ENCODE results near the gene HCAR2.
"Not testable (repeated sequence)": the region's sequence is repeated elsewhere in the genome, so short reads cannot be mapped to it uniquely, and the experiment has no call there.

HCAR2 gene

DNA sequence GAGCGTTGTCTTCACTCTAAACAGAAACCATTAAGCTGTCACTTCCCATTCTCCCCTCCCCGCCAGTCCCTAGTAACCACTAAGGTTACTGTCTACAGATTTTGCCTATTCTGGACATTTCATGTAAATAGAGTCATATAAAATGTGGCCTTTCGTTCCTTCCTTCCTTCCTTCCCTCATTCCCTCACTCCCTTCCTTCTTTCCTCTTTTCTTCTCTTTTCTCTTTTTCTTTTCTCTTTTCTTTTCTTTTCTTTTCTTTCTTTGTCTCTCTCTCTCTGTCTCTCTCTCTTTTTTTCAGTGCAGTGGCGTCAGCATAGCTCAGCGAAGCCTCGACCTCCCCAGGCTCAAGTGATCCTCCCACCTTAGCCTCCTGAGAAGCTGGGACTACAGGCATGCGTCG lies 37.8 kb downstream of the HCAR2 start:
- Histone ChIP-seq H3K9ac (ENCODE audit: low read depth, low read length) (no peak overlapping the region), H3K9me3 (ENCODE audit: control insufficient read depth, insufficient read depth, low read length) (no peaks in the 10 kb centered on the region), H3K36me3 (ENCODE audit: insufficient read depth, low read length) (no peaks in the 10 kb centered on the region), H3K4me1 (ENCODE audit: insufficient read depth, low read length) (no peaks in the 10 kb centered on the region)

DNA sequence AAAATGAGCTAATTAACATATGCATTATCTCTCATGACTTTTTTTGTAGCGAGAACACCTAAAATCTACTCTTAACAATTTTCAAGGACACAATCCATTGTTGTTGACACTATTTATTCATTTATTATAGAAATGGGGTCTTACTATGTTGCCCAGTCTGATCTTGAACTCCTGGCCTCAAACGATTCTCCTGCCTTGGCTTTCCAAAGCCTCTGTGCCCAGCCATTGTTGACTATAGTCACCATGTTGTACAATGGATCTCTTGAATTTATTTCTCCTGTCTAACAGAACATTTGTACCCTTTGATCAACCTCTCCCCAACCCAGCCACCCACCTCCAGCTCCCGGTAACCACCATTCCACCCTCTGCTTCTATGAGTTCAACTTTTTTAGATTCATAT lies 41.2 kb downstream of the HCAR2 start:
- H3K9ac ChIP-seq (ENCODE audit: low read depth, low read length): no peak overlapping the region
- no peaks in the 10 kb centered on the region; the same call in 1 of the 2 replicates for H3K4me1 ChIP-seq (ENCODE audit: insufficient read depth, low read length)
- no peaks in the 10 kb centered on the region for H3K36me3 ChIP-seq (ENCODE audit: insufficient read depth, low read length)
- no peaks in the 10 kb centered on the region for H3K9me3 ChIP-seq (ENCODE audit: control insufficient read depth, insufficient read depth, low read length)

DNA sequence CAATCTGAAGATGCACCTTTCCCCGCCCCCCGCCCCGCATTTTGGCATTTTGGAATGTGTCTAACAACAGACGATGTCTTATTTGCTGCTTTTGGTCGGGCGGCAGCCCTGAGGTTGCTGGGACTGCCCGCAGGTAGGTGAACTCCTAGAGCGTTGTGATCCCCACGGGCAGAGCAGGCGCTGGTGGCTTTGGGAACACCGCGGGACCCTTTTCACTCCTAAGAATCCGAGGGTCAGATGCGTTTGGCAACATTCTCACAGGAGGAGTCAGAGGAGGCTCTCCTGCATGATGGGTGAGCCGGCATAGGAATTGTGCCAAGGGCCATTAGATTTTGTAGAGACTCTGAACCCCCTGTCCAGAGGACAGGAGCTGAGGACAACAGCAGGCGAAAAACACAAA lies 41.9 kb downstream of the HCAR2 start:
- no peaks in the 10 kb centered on the region for H3K36me3 ChIP-seq (ENCODE audit: insufficient read depth, low read length)
- H3K4me1 ChIP-seq (ENCODE audit: insufficient read depth, low read length): no peaks in the 10 kb centered on the region; the same call in 1 of the 2 replicates
- no peaks in the 10 kb centered on the region for H3K9me3 ChIP-seq (ENCODE audit: control insufficient read depth, insufficient read depth, low read length)
- no peak overlapping the region for H3K9ac ChIP-seq (ENCODE audit: low read depth, low read length)

DNA sequence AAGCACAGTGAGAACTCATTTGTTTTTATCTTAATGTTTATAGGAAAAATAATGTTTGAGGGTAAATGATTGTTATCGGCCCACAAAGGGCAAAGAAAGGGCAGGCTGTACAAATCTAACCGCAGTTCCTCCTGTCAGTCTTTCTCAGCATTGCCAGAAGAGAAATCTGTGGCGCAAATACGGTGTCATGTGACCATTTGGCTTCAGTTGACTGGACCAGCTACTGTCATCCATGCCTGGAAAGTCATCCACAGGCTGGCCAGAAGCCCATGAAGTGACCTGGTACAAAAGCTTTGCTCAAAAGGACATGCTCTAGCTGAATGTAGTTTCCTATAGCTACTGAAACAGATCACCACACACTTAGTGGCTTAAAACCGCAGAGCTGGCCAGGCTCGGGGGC lies 43.6 kb downstream of the HCAR2 start:
- H3K9me3 ChIP-seq (ENCODE audit: control insufficient read depth, insufficient read depth, low read length): no peaks in the 10 kb centered on the region
- no peaks in the 10 kb centered on the region for H3K36me3 ChIP-seq (ENCODE audit: insufficient read depth, low read length)
- no peaks in the 10 kb centered on the region; the same call in 1 of the 2 replicates for H3K4me1 ChIP-seq (ENCODE audit: insufficient read depth, low read length)
- no peak overlapping the region for H3K9ac ChIP-seq (ENCODE audit: low read depth, low read length)

DNA sequence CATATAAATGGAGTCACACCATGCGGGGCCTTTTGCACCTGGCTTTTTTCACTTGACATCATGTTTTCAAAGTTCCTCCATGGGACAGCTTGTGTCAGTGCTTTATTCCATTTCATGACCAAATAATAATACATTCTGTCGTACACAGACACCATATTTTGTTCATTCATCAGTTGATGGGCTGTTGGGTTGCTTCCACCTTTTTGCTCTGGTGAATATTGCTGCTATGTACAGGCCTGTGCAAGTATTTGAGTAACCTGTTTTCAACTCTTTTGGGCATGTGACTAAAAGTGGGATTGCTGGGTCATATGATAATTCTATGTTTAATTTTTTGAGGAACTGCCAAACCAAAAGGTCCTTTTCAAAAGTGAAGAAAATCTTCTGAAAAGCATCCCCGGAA lies 46.9 kb downstream of the HCAR2 start:
- H3K9me3 ChIP-seq (ENCODE audit: control insufficient read depth, insufficient read depth, low read length): no peaks in the 10 kb centered on the region
- H3K9ac ChIP-seq (ENCODE audit: low read depth, low read length): no peak overlapping the region
- H3K4me1 ChIP-seq (ENCODE audit: insufficient read depth, low read length): no peaks in the 10 kb centered on the region; the same call in 1 of the 2 replicates
- H3K36me3 ChIP-seq (ENCODE audit: insufficient read depth, low read length): no peaks in the 10 kb centered on the region

DNA sequence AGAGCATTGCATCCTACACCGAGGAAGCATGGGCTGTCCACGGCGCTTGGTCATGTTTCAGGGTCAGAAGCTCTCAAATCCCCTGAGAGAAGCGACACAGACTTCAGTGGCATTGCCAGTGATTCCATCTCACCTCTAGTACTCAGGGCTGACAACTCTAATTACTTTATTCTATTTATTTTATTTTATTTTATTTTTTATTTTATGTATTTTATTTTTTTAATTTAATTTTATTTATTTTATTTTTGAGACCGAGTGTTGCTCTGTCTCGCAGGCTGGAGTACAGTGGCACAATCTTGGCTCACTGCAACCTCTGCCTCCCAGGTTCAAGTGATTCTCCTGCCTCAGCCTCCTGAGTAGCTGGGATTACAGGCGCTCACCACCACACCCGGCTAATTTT lies 49.9 kb downstream of the HCAR2 start:
- not testable (repeated sequence) for H3K9me3 ChIP-seq (ENCODE audit: control insufficient read depth, insufficient read depth, low read length); H3K4me1 ChIP-seq (ENCODE audit: insufficient read depth, low read length); H3K36me3 ChIP-seq (ENCODE audit: insufficient read depth, low read length); H3K9ac ChIP-seq (ENCODE audit: low read depth, low read length)

DNA sequence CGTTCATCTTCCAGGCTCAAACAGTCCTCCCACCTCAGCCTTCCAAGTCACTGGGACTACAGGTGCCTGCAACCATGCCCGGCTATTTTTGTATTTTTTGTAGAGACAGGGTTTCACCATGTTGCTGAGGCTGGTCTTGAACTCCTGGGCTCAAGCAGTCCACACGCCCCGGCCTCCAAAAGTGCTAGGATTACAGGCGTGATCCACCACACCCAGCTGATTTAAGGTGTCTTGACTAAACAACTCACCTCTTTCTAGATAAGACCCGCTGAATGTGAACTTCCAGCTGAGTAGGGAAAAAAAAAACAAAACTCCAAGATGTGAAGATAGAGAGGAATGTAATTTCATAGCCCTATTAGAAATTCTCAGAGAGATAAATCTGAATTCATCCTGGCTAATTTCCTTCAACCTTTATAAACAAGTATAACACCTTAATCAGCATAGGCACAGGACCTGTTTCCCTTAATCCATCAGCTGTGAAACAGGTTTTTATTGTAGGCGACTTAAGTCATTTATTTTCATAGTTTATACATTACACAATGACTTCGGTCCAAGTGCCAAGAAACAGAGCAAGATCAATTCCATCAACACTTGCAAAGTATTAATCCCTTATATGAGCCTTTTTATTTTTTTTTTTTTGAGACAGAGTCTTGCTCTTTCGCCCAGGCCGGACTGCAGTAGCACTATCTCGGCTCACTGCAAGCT lies 51.5 kb downstream of the HCAR2 start:
- Histone ChIP-seq H3K36me3 (ENCODE audit: insufficient read depth, low read length) (no peaks in the 10 kb centered on the region), H3K4me1 (ENCODE audit: insufficient read depth, low read length) (no peaks in the 10 kb centered on the region; the same call in 1 of the 2 replicates), H3K9me3 (ENCODE audit: control insufficient read depth, insufficient read depth, low read length) (no peaks in the 10 kb centered on the region), H3K9ac (ENCODE audit: low read depth, low read length) (no peak overlapping the region)
